ENCODE data around the gene RRAGC. TPM values are rescaled to one million over a fixed set of nuclear protein-coding genes. Genes with fewer than 3 reads are reported as not detected.

The RRAGC gene
- total and polyA plus RNA-seq, 10 of the 15 experiments (the other 5 are each of a cell fraction or from before 2014, with no cell fraction given), result 5.5 to 22.1 (median 15.0) TPM

- in situ Hi-C loops (cut with MboI) (loop anchor here (25.0 kb wide), 1 partner anchor 940 kb away; no protein-coding TSS in a partner anchor), intact Hi-C loops (cut with micrococcal nuclease; ENCODE audit: unreplicated experiment) (no loop called here)
- TF ChIP-seq NR2C1 (IDR thresholded peaks at IDR 0.05) (no peak), RAD51 (IDR thresholded peaks at IDR 0.05) (peak; percentile 73)
- no peaks in the 10 kb centered on the region for H3K9me3 ChIP-seq (replicated peaks; ENCODE audit: control insufficient read depth, insufficient read depth, low read length)
- DNase-seq (ENCODE audit: low read depth, low spot score), result no peak
- H4K20me1 ChIP-seq (ENCODE audit: control insufficient read depth, insufficient read depth), result no peaks in the 10 kb centered on the region
- no TSS peak for BruUV-seq (replicated peaks)
- ChIA-PET CTCF (interaction anchor here (1.0 to 1.5 kb wide), 2 partner anchors 9 to 800 kb away, joined by 3 to 5 read pairs; no protein-coding TSS in a partner anchor), RAD21 (ENCODE audit: unreplicated experiment) (interaction anchor here (0.8 to 0.9 kb wide), 2 partner anchors 300 to 352 kb away, joined by 3 to 4 read pairs; no protein-coding TSS in a partner anchor), SMC1A (ENCODE audit: uncharacterized antibody, unreplicated experiment) (interaction anchor here (1.0 to 1.7 kb wide), 2 partner anchors 10 to 755 kb away, joined by 3 to 6 read pairs; no protein-coding TSS in a partner anchor), POLR2A (no interaction called here)
- no peak overlapping the region for H3K4me2 ChIP-seq (ENCODE audit: control insufficient read depth, insufficient read depth)
- H3K79me2 ChIP-seq (ENCODE audit: control insufficient read depth, insufficient read depth, low read length), result no peaks in the 10 kb centered on the region
- ATAC-seq, result no peak
- no peaks in the 10 kb centered on the region for H3K4me1 ChIP-seq (ENCODE audit: control insufficient read depth, insufficient read depth, low read length)
- H3K4me3 ChIP-seq, result no peak overlapping the region
- WGBS (ENCODE audit: insufficient coverage, insufficient replicate concordance, low lambda C conversion rate, missing lambda C conversion rate), result 2% methylated on average over 2 of the region's 2 CpGs
- no peak overlapping the region for H3K9ac ChIP-seq (ENCODE audit: control insufficient read depth, insufficient read depth, low read length)
- no peak overlapping the region for H2AFZ ChIP-seq (ENCODE audit: control insufficient read depth, low read depth, low read length)
- no peak overlapping the region for H3K27ac ChIP-seq (ENCODE audit: control insufficient read depth, insufficient read depth)
- H3K36me3 ChIP-seq (ENCODE audit: control insufficient read depth in 2 of 2, insufficient read depth in 2 of 2, low read length in 1 of 2), result no peaks in the 10 kb centered on the region
- no peak for FAIRE-seq
- peaks cover 2 to 4% of the 10 kb centered on the region in 2 experiments; a peak in 3 of 4 replicates for H3K27me3 ChIP-seq (replicated peaks in 1 of 2; ENCODE audit: control insufficient read depth in 2 of 2, insufficient read depth in 2 of 2, low read length in 1 of 2)
Observed at GRCh38 chr1:38827318-38827717, 32.3 kb downstream of the RRAGC start.

GRCh38 chr1:38826886-38827285 is 32.7 kb downstream of the RRAGC start:
- no peak overlapping the region for H3K4me2 ChIP-seq (ENCODE audit: control insufficient read depth, insufficient read depth)
- no peak overlapping the region for H3K27ac ChIP-seq (ENCODE audit: control insufficient read depth, insufficient read depth)
- BruUV-seq (replicated peaks), result no TSS peak
- H4K20me1 ChIP-seq (ENCODE audit: control insufficient read depth, insufficient read depth), result no peaks in the 10 kb centered on the region
- TF ChIP-seq ZNF24 (IDR thresholded peaks at IDR 0.05), result peak; percentile 81
- TF ChIP-seq SREBF1 (IDR thresholded peaks at IDR 0.05; ENCODE audit: low read length), result no peak
- H3K9ac ChIP-seq (ENCODE audit: control insufficient read depth, insufficient read depth, low read length), result no peak overlapping the region
- no peaks in the 10 kb centered on the region for H3K9me3 ChIP-seq (replicated peaks; ENCODE audit: control insufficient read depth, insufficient read depth, low read length)
- FAIRE-seq, result no peak
- ATAC-seq, result no peak
- no peak overlapping the region for H3K4me3 ChIP-seq
- H3K4me1 ChIP-seq (ENCODE audit: control insufficient read depth, insufficient read depth, low read length), result no peaks in the 10 kb centered on the region
- CTCF ChIA-PET, result interaction anchor here (1.5 kb wide), 1 partner anchor 799 kb away, joined by 5 read pairs; no protein-coding TSS in a partner anchor
- intact Hi-C loops (cut with micrococcal nuclease; ENCODE audit: unreplicated experiment), result no loop called here
- no peaks in the 10 kb centered on the region for H3K36me3 ChIP-seq (ENCODE audit: control insufficient read depth in 2 of 2, insufficient read depth in 2 of 2, low read length in 1 of 2)
- no peak for DNase-seq (ENCODE audit: low read depth, low spot score)
- POLR2A ChIA-PET, result no interaction called here
- H2AFZ ChIP-seq (ENCODE audit: control insufficient read depth, low read depth, low read length), result no peak overlapping the region
- H3K27me3 ChIP-seq (replicated peaks in 1 of 2; ENCODE audit: control insufficient read depth in 2 of 2, insufficient read depth in 2 of 2, low read length in 1 of 2), result peaks cover 1 to 4% of the 10 kb centered on the region in 2 experiments; a peak in 3 of 4 replicates
- SMC1A ChIA-PET (ENCODE audit: uncharacterized antibody, unreplicated experiment), result interaction anchor here (1.0 to 1.7 kb wide), 2 partner anchors 11 to 755 kb away, joined by 3 to 6 read pairs; no protein-coding TSS in a partner anchor
- in situ Hi-C loops (cut with MboI), result loop anchor here (25.0 kb wide), 1 partner anchor 940 kb away; no protein-coding TSS in a partner anchor
- H3K79me2 ChIP-seq (ENCODE audit: control insufficient read depth, insufficient read depth, low read length), result no peaks in the 10 kb centered on the region
- RAD21 ChIA-PET (ENCODE audit: unreplicated experiment), result interaction anchor here (0.9 kb wide), 1 partner anchor 299 kb away, joined by 3 read pairs; no protein-coding TSS in a partner anchor
